ENCODE data around the gene GNA12.

Gene GNA12

GRCh38 chr7:2840458-2840857 lies 3.6 kb downstream of the GNA12 start:
- H3K27ac ChIP-seq (ENCODE audit: low read length), result no peak overlapping the region

GRCh38 chr7:2838873-2839578 lies 5.1 kb downstream of the GNA12 start:
- Histone ChIP-seq H4K20me1 (ENCODE audit: insufficient read depth, low read length) (no peaks in the 10 kb centered on the region), H3K4me2 (ENCODE audit: low read depth, low read length) (no peak overlapping the region), H3K36me3 (replicated peaks; ENCODE audit: insufficient read depth, low read length) (no peaks in the 10 kb centered on the region), H3K4me3 (ENCODE audit: low read length) (no peak overlapping the region), H3K9ac (ENCODE audit: low read length) (no peak overlapping the region), H3K27me3 (replicated peaks; ENCODE audit: insufficient read depth, low read length) (no peaks in the 10 kb centered on the region), H2AFZ (ENCODE audit: low read length) (no peak overlapping the region), H3K79me2 (ENCODE audit: low read length) (peaks cover 61% of the 10 kb centered on the region), H3K27ac (ENCODE audit: low read length) (no peak overlapping the region), H3K9me3 (replicated peaks; ENCODE audit: insufficient read depth, low read length) (no peaks in the 10 kb centered on the region), H3K9me2 (replicated peaks; ENCODE audit: insufficient read depth, low read length) (no peaks in the 10 kb centered on the region), H3F3A (ENCODE audit: insufficient read depth, low read length) (no peaks in the 10 kb centered on the region), H3K4me1 (ENCODE audit: low read length) (no peaks in the 10 kb centered on the region)
- DNase-seq, result no peak
- TF ChIP-seq CTCF (IDR thresholded peaks at IDR 0.05; ENCODE audit: low read length), result no peak
- no peak for TF ChIP-seq EZH2phosphoT487 (IDR thresholded peaks at IDR 0.05; ENCODE audit: low read length)
- no peak for TF ChIP-seq EZH2 (optimal IDR thresholded peaks at IDR 0.05; ENCODE audit: low read depth, low read length)

More at GRCh38 chr7:2840458-2840857, 3.6 kb downstream of the GNA12 start:
- Histone ChIP-seq H3K27me3 (replicated peaks; ENCODE audit: insufficient read depth, low read length) (no peaks in the 10 kb centered on the region), H3K9me2 (replicated peaks; ENCODE audit: insufficient read depth, low read length) (no peaks in the 10 kb centered on the region), H3F3A (ENCODE audit: insufficient read depth, low read length) (no peaks in the 10 kb centered on the region), H3K9ac (ENCODE audit: low read length) (no peak overlapping the region), H3K9me3 (replicated peaks; ENCODE audit: insufficient read depth, low read length) (no peaks in the 10 kb centered on the region), H4K20me1 (ENCODE audit: insufficient read depth, low read length) (no peaks in the 10 kb centered on the region), H3K4me3 (ENCODE audit: low read length) (no peak overlapping the region), H3K36me3 (replicated peaks; ENCODE audit: insufficient read depth, low read length) (no peaks in the 10 kb centered on the region), H3K4me2 (ENCODE audit: low read depth, low read length) (no peak overlapping the region), H3K79me2 (ENCODE audit: low read length) (peaks cover 48% of the 10 kb centered on the region), H3K4me1 (ENCODE audit: low read length) (no peaks in the 10 kb centered on the region), H2AFZ (ENCODE audit: low read length) (no peak overlapping the region)
- TF ChIP-seq CTCF (IDR thresholded peaks at IDR 0.05; ENCODE audit: low read length) (no peak), EZH2phosphoT487 (IDR thresholded peaks at IDR 0.05; ENCODE audit: low read length) (no peak), EZH2 (optimal IDR thresholded peaks at IDR 0.05; ENCODE audit: low read depth, low read length) (no peak)
- DNase-seq, result no peak

GRCh38 chr7:2838451-2838850 lies 5.7 kb downstream of the GNA12 start:
- Histone ChIP-seq H3K4me2 (ENCODE audit: low read depth, low read length) (no peak overlapping the region), H3K27ac (ENCODE audit: low read length) (no peak overlapping the region)

More at GRCh38 chr7:2838451-2838850, 5.7 kb downstream of the GNA12 start:
- H2AFZ ChIP-seq (ENCODE audit: low read length), result no peak overlapping the region
- H3K4me3 ChIP-seq (ENCODE audit: low read length), result no peak overlapping the region
- H4K20me1 ChIP-seq (ENCODE audit: insufficient read depth, low read length), result no peaks in the 10 kb centered on the region
- H3K9me3 ChIP-seq (replicated peaks; ENCODE audit: insufficient read depth, low read length), result no peaks in the 10 kb centered on the region
- no peaks in the 10 kb centered on the region for H3K9me2 ChIP-seq (replicated peaks; ENCODE audit: insufficient read depth, low read length)
- no peaks in the 10 kb centered on the region for H3K4me1 ChIP-seq (ENCODE audit: low read length)
- H3F3A ChIP-seq (ENCODE audit: insufficient read depth, low read length), result no peaks in the 10 kb centered on the region
- no peaks in the 10 kb centered on the region for H3K36me3 ChIP-seq (replicated peaks; ENCODE audit: insufficient read depth, low read length)
- DNase-seq, result no peak
- H3K9ac ChIP-seq (ENCODE audit: low read length), result no peak overlapping the region
- TF ChIP-seq EZH2phosphoT487 (IDR thresholded peaks at IDR 0.05; ENCODE audit: low read length) (no peak), CTCF (IDR thresholded peaks at IDR 0.05; ENCODE audit: low read length) (no peak), EZH2 (optimal IDR thresholded peaks at IDR 0.05; ENCODE audit: low read depth, low read length) (no peak)
- H3K27me3 ChIP-seq (replicated peaks; ENCODE audit: insufficient read depth, low read length), result no peaks in the 10 kb centered on the region
- peaks cover 58% of the 10 kb centered on the region for H3K79me2 ChIP-seq (ENCODE audit: low read length)

All from MM.1S (cell line).